K562 (cell line): Measurements from ENCODE around the gene ATF6B.

Experiments
- BRCA1 ChIP-seq, 2 experiments: fragments of 450-650 bp in 1 of 2; sonication (generic) in 1 of 2; formaldehyde crosslinking in 1 of 2; IDR thresholded peaks; 2 replicates each; pipeline versions ENCODE4 v1.5.0 to v1.6.1; 2017 to 2020; ENCODE audit warnings: mild to moderate bottlenecking in 1 of 2, missing genetic modification reagents in 1 of 2
- CBFA2T2 ChIP-seq: fragments of 450-650 bp; conservative IDR thresholded peaks from 2 replicates; pipeline ENCODE4 v1.6.1; 2017; ENCODE audit warnings: mild to moderate bottlenecking
- CTCF ChIP-seq, 3 experiments: IDR thresholded peaks in 2 of 3; conservative IDR thresholded peaks in 1 of 3; 2 replicates each; pipeline ENCODE4 v1.5.1; 2011 to 2012; ENCODE audit warnings: low read length in 3 of 3, mild to moderate bottlenecking in 3 of 3, control low read depth in 2 of 3, improper control_type of control experiment in 1 of 3, inconsistent platforms in 1 of 3, low read depth in 1 of 3, mixed read lengths in 1 of 3, moderate library complexity in 1 of 3; ENCODE audit not compliant: insufficient read depth in 2 of 3
- MEF2D ChIP-seq: conservative IDR thresholded peaks from 2 replicates; pipeline ENCODE4 v1.6.1; 2016; ENCODE audit warnings: low read depth, missing genetic modification characterization, missing compliant biosample characterization
- TF ChIP-seq, protein P1 (sequence below): sonication (generic); formaldehyde crosslinking; IDR thresholded peaks from 2 replicates; pipeline ENCODE4 v1.8.0; 2022; ENCODE audit warnings: missing genetic modification reagents, mild to moderate bottlenecking, moderate library complexity, borderline replicate concordance

DNA sequence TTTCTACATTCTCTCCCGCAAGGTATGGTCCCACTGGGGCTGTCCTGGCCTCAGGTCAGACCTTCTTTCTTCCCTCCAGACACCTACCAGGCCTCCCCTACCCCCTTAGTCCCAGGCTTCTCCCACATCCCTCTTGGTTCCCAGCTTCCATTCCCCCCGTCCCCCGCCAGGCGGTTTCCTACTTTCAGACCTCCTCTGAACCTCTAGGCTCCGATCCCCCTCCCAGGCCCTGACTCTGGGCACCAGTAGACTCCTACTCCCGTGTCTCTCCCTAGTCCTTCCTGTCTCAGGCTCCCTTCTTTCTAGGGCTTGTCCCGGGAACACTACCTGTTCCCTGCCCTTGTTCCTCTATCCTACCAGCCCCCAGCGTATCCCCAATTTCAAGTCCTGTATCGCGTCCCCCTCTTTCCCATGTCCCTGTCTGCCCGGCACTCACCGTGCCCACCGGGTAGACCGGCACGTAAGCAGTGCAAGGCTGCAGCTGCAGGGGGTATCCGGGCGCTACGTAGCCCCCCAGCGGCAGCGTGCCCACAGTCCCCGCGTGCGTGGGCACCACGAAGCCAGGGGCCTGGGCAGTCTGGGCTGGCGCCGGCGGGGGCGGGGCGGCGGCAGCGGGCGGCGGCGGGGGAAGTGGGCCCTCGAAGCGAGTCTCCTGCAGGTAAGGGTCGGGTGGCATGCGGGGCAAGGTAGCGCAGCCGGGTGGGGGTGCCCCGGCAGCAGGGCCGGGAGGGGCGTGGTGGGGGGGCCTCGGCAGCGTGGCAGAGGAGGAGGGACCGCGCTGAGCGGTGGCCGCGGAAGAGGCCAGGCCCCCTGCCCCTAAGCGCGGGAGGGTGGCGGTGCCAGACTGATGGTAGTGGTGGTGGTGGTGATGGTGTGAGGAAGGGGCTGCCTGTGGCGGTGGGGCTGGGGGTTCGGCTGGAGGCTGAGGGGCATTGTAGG, 22.2 kb upstream of the ATF6B start:
- TF ChIP-seq BRCA1 (IDR thresholded peaks at IDR 0.05) (no peak), BRCA1 (CRISPR knock-in tag; IDR thresholded peaks at IDR 0.05) (no peak), MEF2D (tag) (no peak), CTCF (IDR thresholded peaks at IDR 0.05 in 2 of 3, conservative IDR thresholded peaks at IDR 0.05 in 1 of 3; ENCODE audit: insufficient read depth in 2 of 3, low read depth in 1 of 3, low read length in 3 of 3) (no peak), CBFA2T2 (no peak)
- TF ChIP-seq, protein P1, sequence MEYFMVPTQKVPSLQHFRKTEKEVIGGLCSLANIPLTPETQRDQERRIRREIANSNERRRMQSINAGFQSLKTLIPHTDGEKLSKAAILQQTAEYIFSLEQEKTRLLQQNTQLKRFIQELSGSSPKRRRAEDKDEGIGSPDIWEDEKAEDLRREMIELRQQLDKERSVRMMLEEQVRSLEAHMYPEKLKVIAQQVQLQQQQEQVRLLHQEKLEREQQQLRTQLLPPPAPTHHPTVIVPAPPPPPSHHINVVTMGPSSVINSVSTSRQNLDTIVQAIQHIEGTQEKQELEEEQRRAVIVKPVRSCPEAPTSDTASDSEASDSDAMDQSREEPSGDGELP (CRISPR knock-in tag): no peak
